HTR-8/SVneo (cell line): ENCODE results near the gene CD226.
"Not testable (repeated sequence)": the region's sequence is repeated elsewhere in the genome, so short reads cannot be mapped to it uniquely, and the experiment has no call there.

Source experiments
- DNase-seq: peaks from one replicate; pipeline ENCODE4 v3.0.0; 2011; ENCODE audit warnings: low spot score, mixed read lengths; ENCODE audit not compliant: insufficient read length
- FAIRE-seq: peaks from 2 replicates; lab custom pipeline; 2011; peaks lifted over from hg19 to GRCh38; lab: Jason Lieb, UNC

The CD226 gene

GRCh38 chr18:69879051-69879450 is 68.6 kb downstream of the CD226 start:
- not testable (repeated sequence) for DNase-seq, FAIRE-seq

GRCh38 chr18:69878213-69878933 is 69.3 kb downstream of the CD226 start:
- no peak for FAIRE-seq

GRCh38 chr18:69876490-69876889 is 71.2 kb downstream of the CD226 start:
- FAIRE-seq = no peak

More at GRCh38 chr18:69878213-69878933, 69.3 kb downstream of the CD226 start:
- no peak for DNase-seq

GRCh38 chr18:69874058-69874457 is 73.6 kb downstream of the CD226 start:
- DNase-seq (no peak), FAIRE-seq (no peak)

More at GRCh38 chr18:69876490-69876889, 71.2 kb downstream of the CD226 start:
- no peak for DNase-seq

GRCh38 chr18:69872661-69873060 is 75.0 kb downstream of the CD226 start:
- no peak for DNase-seq

GRCh38 chr18:69871363-69871762 is 76.3 kb downstream of the CD226 start:
- DNase-seq (no peak), FAIRE-seq (no peak)

More at GRCh38 chr18:69872661-69873060, 75.0 kb downstream of the CD226 start:
- no peak for FAIRE-seq

GRCh38 chr18:69870736-69871135 is 76.9 kb downstream of the CD226 start:
- DNase-seq (no peak), FAIRE-seq (no peak)

GRCh38 chr18:69866212-69866611 is 81.5 kb downstream of the CD226 start:
- DNase-seq (no peak), FAIRE-seq (no peak)

GRCh38 chr18:69865776-69866175 is 81.9 kb downstream of the CD226 start:
- FAIRE-seq = no peak
- no peak for DNase-seq

- not testable (repeated sequence) for DNase-seq, FAIRE-seq
Observed at GRCh38 chr18:69864802-69865201, 82.9 kb downstream of the CD226 start.

GRCh38 chr18:69858897-69859296 is 88.8 kb downstream of the CD226 start:
- FAIRE-seq (no peak), DNase-seq (no peak)

GRCh38 chr18:69854455-69854854 is 93.2 kb downstream of the CD226 start:
- no peak for DNase-seq
- no peak for FAIRE-seq

GRCh38 chr18:69853051-69853450 is 94.6 kb downstream of the CD226 start:
- no peak for DNase-seq
- no peak for FAIRE-seq

GRCh38 chr18:69845593-69846506 is 101.8 kb downstream of the CD226 start:
- DNase-seq (no peak), FAIRE-seq (no peak)

GRCh38 chr18:69844656-69845055 is 103.0 kb downstream of the CD226 start:
- FAIRE-seq (no peak), DNase-seq (no peak)

- no peak for FAIRE-seq
- DNase-seq = no peak
Observed at GRCh38 chr18:69843015-69843414, 104.7 kb downstream of the CD226 start.

GRCh38 chr18:69841117-69841516 is 106.6 kb downstream of the CD226 start:
- FAIRE-seq (no peak), DNase-seq (no peak)

- DNase-seq = no peak
- no peak for FAIRE-seq
Observed at GRCh38 chr18:69840445-69840844, 107.2 kb downstream of the CD226 start.

GRCh38 chr18:69840001-69840400 is 107.7 kb downstream of the CD226 start:
- FAIRE-seq = no peak

GRCh38 chr18:69839497-69839896 is 108.2 kb downstream of the CD226 start:
- DNase-seq (no peak), FAIRE-seq (no peak)

More at GRCh38 chr18:69840001-69840400, 107.7 kb downstream of the CD226 start:
- DNase-seq = no peak
